C4-2B (cell line): ENCODE data around the gene NPHP4.

ENCODE experiments used
- ZFX ChIP-seq: fragments of 450-650 bp; IDR thresholded peaks from 2 replicates; pipeline ENCODE4 v1.6.1; 2017
- TF ChIP-seq, protein P1 (sequence below): fragments of 450-650 bp; conservative IDR thresholded peaks from 2 replicates; pipeline ENCODE4 v1.5.1; 2017; ENCODE audit warnings: mild to moderate bottlenecking

DNA sequence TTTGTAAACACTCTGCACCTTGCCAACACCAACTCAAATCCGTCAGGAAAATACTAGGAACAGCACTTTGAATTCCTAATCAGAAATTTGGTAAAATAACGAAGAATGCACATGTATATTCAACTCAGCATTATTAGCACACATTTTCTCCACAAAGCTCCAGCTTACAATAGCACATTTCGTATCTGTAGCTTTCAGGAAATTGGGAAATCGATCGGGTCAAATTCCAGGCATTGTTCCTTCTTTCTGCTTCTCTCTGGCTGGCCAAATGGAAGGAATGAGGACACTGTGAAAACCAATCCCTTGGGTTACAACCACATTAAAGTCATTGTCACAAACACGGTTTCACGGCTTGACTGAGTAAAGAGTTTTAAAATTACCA is 58.6 kb downstream of the NPHP4 start:
- TF ChIP-seq, protein P1, sequence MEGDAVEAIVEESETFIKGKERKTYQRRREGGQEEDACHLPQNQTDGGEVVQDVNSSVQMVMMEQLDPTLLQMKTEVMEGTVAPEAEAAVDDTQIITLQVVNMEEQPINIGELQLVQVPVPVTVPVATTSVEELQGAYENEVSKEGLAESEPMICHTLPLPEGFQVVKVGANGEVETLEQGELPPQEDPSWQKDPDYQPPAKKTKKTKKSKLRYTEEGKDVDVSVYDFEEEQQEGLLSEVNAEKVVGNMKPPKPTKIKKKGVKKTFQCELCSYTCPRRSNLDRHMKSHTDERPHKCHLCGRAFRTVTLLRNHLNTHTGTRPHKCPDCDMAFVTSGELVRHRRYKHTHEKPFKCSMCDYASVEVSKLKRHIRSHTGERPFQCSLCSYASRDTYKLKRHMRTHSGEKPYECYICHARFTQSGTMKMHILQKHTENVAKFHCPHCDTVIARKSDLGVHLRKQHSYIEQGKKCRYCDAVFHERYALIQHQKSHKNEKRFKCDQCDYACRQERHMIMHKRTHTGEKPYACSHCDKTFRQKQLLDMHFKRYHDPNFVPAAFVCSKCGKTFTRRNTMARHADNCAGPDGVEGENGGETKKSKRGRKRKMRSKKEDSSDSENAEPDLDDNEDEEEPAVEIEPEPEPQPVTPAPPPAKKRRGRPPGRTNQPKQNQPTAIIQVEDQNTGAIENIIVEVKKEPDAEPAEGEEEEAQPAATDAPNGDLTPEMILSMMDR: no peak
- TF ChIP-seq ZFX: no peak
